Measurements from ENCODE around the gene CIB4. TPM values are rescaled to one million over a fixed set of nuclear protein-coding genes. Genes with fewer than 3 reads are reported as not detected.

CIB4 gene
- total and polyA plus RNA-seq, 9 of the 15 experiments (the other 6 are each of a cell fraction or from before 2014, with no cell fraction given) = not detected

DNA sequence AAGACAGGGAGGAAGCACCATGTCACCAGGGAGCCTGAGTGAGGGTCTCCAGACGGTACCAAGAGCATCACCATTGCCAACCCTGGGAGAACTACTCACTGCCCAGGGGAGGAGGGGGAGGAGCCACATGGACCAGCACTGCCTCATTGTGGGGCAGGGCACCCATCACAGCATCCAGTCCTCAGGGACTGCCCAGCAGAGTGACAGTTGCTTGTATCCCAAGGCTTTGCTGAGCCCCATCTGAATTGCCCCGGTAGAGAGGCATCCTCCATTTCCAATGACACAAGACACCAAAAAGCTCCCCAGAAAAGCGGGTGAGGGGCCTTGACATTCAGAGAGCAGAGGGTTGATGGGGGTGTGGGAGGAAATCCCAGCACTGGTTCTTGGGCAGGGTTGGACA lies 6.8 kb upstream of the CIB4 start:
- Histone ChIP-seq H3K79me2 (ENCODE audit: control insufficient read depth, insufficient read depth, low read length) (no peaks in the 10 kb centered on the region), H4K20me1 (replicated peaks; ENCODE audit: control insufficient read depth, insufficient read depth, low read length) (no peaks in the 10 kb centered on the region), H3K9me3 (replicated peaks; ENCODE audit: control insufficient read depth, insufficient read depth, low read depth, low read length) (0 out of 2 replicates have a peak, but pooled peaks cover 2% of the 10 kb centered on the region), H3K9me1 (ENCODE audit: control insufficient read depth, insufficient read depth, low read length) (no peaks in the 10 kb centered on the region), H3K4me2 (ENCODE audit: insufficient read depth, low read length) (no peak overlapping the region), H3K4me1 (replicated peaks in 1 of 2; ENCODE audit: control insufficient read depth in 2 of 2, insufficient read depth in 2 of 2, low read length in 2 of 2) (0 out of 5 replicates have a peak, but pooled peaks cover 0 to 3% of the 10 kb centered on the region in 2 experiments), H3K9ac (ENCODE audit: insufficient read depth in 1 of 2, low read depth in 2 of 2, low read length in 2 of 2) (no peak overlapping the region), H3K36me3 (ENCODE audit: control insufficient read depth, insufficient read depth, low read length) (no peaks in the 10 kb centered on the region), H2AFZ (ENCODE audit: low read depth, low read length) (no peak overlapping the region), H3K27ac (ENCODE audit: extremely low read depth, low read depth, low read length) (no peak overlapping the region), H3K4me3 (no peak overlapping the region), H3K27me3 (ENCODE audit: control insufficient read depth in 2 of 2, insufficient read depth in 2 of 2, low read length in 2 of 2) (peaks cover 31 to 74% of the 10 kb centered on the region in 2 experiments)
- in situ Hi-C loops (cut with MboI) (no loop called here), intact Hi-C loops (cut with micrococcal nuclease) (no loop called here)
- no peak for FAIRE-seq
- ATAC-seq = no peak
- CTCF ChIA-PET (ENCODE audit: low intra/inter-chr PET ratio) = no interaction called here
- 0% methylated on average over 2 of the region's 3 CpGs for WGBS (ENCODE audit: insufficient coverage, low coverage, missing lambda C conversion rate)
- BruUV-seq (replicated peaks) = no TSS peak
- POLR2A ChIA-PET = no interaction called here
- no peak for DNase-seq (ENCODE audit: extremely low read depth in 1 of 4, low spot score in 3 of 4)
- TF ChIP-seq, protein P1, sequence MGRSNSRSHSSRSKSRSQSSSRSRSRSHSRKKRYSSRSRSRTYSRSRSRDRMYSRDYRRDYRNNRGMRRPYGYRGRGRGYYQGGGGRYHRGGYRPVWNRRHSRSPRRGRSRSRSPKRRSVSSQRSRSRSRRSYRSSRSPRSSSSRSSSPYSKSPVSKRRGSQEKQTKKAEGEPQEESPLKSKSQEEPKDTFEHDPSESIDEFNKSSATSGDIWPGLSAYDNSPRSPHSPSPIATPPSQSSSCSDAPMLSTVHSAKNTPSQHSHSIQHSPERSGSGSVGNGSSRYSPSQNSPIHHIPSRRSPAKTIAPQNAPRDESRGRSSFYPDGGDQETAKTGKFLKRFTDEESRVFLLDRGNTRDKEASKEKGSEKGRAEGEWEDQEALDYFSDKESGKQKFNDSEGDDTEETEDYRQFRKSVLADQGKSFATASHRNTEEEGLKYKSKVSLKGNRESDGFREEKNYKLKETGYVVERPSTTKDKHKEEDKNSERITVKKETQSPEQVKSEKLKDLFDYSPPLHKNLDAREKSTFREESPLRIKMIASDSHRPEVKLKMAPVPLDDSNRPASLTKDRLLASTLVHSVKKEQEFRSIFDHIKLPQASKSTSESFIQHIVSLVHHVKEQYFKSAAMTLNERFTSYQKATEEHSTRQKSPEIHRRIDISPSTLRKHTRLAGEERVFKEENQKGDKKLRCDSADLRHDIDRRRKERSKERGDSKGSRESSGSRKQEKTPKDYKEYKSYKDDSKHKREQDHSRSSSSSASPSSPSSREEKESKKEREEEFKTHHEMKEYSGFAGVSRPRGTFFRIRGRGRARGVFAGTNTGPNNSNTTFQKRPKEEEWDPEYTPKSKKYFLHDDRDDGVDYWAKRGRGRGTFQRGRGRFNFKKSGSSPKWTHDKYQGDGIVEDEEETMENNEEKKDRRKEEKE (IDR thresholded peaks at IDR 0.05; ENCODE audit: borderline replicate concordance in 1 of 2, control insufficient read depth in 1 of 2, low read depth in 2 of 2, low read length in 1 of 2) = no peak
- TF ChIP-seq BRD9 (IDR thresholded peaks at IDR 0.05; ENCODE audit: low read depth, partially characterized antibody) (no peak), LEF1 (IDR thresholded peaks at IDR 0.05) (no peak), RBM14 (IDR thresholded peaks at IDR 0.05; ENCODE audit: borderline replicate concordance, insufficient read depth, low read depth, low read length) (no peak), CREBBP (IDR thresholded peaks at IDR 0.05; ENCODE audit: low read depth, low read length) (no peak), GABPB2 (CRISPR knock-in tag; conservative IDR thresholded peaks at IDR 0.05) (no peak), GABPA (tag; conservative IDR thresholded peaks at IDR 0.05; ENCODE audit: low read depth) (no peak), PHTF2 (CRISPR knock-in tag; IDR thresholded peaks at IDR 0.05) (no peak), HMG20A (CRISPR knock-in tag; conservative IDR thresholded peaks at IDR 0.05) (no peak), ARID1B (IDR thresholded peaks at IDR 0.05) (no peak), HMGN3 (IDR thresholded peaks at IDR 0.05; ENCODE audit: borderline replicate concordance, extremely low read depth, insufficient read length, low read depth, low read length) (no peak)
- TF ChIP-seq, protein P2, sequence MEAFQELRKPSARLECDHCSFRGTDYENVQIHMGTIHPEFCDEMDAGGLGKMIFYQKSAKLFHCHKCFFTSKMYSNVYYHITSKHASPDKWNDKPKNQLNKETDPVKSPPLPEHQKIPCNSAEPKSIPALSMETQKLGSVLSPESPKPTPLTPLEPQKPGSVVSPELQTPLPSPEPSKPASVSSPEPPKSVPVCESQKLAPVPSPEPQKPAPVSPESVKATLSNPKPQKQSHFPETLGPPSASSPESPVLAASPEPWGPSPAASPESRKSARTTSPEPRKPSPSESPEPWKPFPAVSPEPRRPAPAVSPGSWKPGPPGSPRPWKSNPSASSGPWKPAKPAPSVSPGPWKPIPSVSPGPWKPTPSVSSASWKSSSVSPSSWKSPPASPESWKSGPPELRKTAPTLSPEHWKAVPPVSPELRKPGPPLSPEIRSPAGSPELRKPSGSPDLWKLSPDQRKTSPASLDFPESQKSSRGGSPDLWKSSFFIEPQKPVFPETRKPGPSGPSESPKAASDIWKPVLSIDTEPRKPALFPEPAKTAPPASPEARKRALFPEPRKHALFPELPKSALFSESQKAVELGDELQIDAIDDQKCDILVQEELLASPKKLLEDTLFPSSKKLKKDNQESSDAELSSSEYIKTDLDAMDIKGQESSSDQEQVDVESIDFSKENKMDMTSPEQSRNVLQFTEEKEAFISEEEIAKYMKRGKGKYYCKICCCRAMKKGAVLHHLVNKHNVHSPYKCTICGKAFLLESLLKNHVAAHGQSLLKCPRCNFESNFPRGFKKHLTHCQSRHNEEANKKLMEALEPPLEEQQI (IDR thresholded peaks at IDR 0.05) = no peak
- TF ChIP-seq, protein P3, sequence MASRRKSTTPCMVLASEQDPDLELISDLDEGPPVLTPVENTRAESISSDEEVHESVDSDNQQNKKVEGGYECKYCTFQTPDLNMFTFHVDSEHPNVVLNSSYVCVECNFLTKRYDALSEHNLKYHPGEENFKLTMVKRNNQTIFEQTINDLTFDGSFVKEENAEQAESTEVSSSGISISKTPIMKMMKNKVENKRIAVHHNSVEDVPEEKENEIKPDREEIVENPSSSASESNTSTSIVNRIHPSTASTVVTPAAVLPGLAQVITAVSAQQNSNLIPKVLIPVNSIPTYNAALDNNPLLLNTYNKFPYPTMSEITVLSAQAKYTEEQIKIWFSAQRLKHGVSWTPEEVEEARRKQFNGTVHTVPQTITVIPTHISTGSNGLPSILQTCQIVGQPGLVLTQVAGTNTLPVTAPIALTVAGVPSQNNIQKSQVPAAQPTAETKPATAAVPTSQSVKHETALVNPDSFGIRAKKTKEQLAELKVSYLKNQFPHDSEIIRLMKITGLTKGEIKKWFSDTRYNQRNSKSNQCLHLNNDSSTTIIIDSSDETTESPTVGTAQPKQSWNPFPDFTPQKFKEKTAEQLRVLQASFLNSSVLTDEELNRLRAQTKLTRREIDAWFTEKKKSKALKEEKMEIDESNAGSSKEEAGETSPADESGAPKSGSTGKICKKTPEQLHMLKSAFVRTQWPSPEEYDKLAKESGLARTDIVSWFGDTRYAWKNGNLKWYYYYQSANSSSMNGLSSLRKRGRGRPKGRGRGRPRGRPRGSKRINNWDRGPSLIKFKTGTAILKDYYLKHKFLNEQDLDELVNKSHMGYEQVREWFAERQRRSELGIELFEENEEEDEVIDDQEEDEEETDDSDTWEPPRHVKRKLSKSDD (conservative IDR thresholded peaks at IDR 0.05; ENCODE audit: low read length) = no peak
- TF ChIP-seq, protein P4, sequence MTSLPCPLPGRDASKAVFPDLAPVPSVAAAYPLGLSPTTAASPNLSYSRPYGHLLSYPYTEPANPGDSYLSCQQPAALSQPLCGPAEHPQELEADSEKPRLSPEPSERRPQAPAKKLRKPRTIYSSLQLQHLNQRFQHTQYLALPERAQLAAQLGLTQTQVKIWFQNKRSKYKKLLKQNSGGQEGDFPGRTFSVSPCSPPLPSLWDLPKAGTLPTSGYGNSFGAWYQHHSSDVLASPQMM (CRISPR knock-in tag; IDR thresholded peaks at IDR 0.05) = no peak
